ACC112 (cell line): ENCODE results near the gene SLC6A12.

Experiments used
- H2AFZ ChIP-seq: fragments of 200-600 bp; sonication (generic); one replicate; pipeline ENCODE4 v1.6.0; 2017; ENCODE audit warnings: antibody characterized with exemption, low read length; ENCODE audit not compliant: unreplicated experiment
- H3K27ac ChIP-seq: fragments of 200-600 bp; sonication (generic); 2 replicates; pipeline ENCODE4 v1.5.1; 2014; ENCODE audit warnings: low read depth, mild to moderate bottlenecking, antibody characterized with exemption, low read length, moderate library complexity
- H3K27me3 ChIP-seq: fragments of 200-600 bp; sonication (generic); 2 replicates; pipeline ENCODE4 v1.6.1; 2014; ENCODE audit warnings: mild to moderate bottlenecking, antibody characterized with exemption, low read length, moderate library complexity, mixed read lengths; ENCODE audit not compliant: insufficient read depth
- H3K36me3 ChIP-seq: fragments of 200-600 bp; sonication (generic); 2 replicates; pipeline ENCODE4 v1.6.1; 2016; ENCODE audit warnings: mild to moderate bottlenecking, antibody characterized with exemption, low read length, moderate library complexity, mixed read lengths; ENCODE audit not compliant: insufficient read depth
- H3K4me1 ChIP-seq: fragments of 200-600 bp; sonication (generic); one replicate; pipeline ENCODE4 v1.6.1; 2016; ENCODE audit warnings: low read length, mixed read lengths; ENCODE audit not compliant: insufficient read depth, unreplicated experiment, control insufficient read depth
- H3K4me3 ChIP-seq: fragments of 200-600 bp; sonication (generic); 2 replicates; pipeline ENCODE4 v1.5.1; 2014; ENCODE audit warnings: mild to moderate bottlenecking, low read depth, low read length
- H3K79me2 ChIP-seq: fragments of 200-600 bp; sonication (generic); one replicate; pipeline ENCODE4 v1.6.0; 2016; ENCODE audit warnings: low read length; ENCODE audit not compliant: control insufficient read depth, unreplicated experiment, insufficient read depth

SLC6A12 gene

GRCh38 chr12:177336-177979 is 36.5 kb downstream of the SLC6A12 start:
- Histone ChIP-seq H3K79me2 (no peaks in the 10 kb centered on the region), H2AFZ (no peak overlapping the region), H3K36me3 (no peaks in the 10 kb centered on the region), H3K4me1 (peaks cover 42% of the 10 kb centered on the region), H3K27me3 (no peaks in the 10 kb centered on the region), H3K27ac (no peak overlapping the region; the same call in 1 of the 2 replicates), H3K4me3 (no peak overlapping the region)

- Histone ChIP-seq H3K79me2 (no peaks in the 10 kb centered on the region), H2AFZ (no peak overlapping the region), H3K36me3 (no peaks in the 10 kb centered on the region), H3K27ac (peak overlapping the region; percentile 3; the same call in 1 of the 2 replicates), H3K27me3 (no peaks in the 10 kb centered on the region), H3K4me3 (no peak overlapping the region), H3K4me1 (peaks cover 33% of the 10 kb centered on the region)
Measured at GRCh38 chr12:176321-177181, 37.4 kb downstream of the SLC6A12 start.

- no peaks in the 10 kb centered on the region for H3K79me2 ChIP-seq
- peaks cover 31% of the 10 kb centered on the region for H3K4me1 ChIP-seq
- H3K36me3 ChIP-seq = no peaks in the 10 kb centered on the region
- no peak overlapping the region for H3K27ac ChIP-seq
- H3K27me3 ChIP-seq = no peaks in the 10 kb centered on the region
- no peak overlapping the region for H2AFZ ChIP-seq
- no peak overlapping the region for H3K4me3 ChIP-seq
Measured at GRCh38 chr12:175759-176158, 38.2 kb downstream of the SLC6A12 start.

DNA sequence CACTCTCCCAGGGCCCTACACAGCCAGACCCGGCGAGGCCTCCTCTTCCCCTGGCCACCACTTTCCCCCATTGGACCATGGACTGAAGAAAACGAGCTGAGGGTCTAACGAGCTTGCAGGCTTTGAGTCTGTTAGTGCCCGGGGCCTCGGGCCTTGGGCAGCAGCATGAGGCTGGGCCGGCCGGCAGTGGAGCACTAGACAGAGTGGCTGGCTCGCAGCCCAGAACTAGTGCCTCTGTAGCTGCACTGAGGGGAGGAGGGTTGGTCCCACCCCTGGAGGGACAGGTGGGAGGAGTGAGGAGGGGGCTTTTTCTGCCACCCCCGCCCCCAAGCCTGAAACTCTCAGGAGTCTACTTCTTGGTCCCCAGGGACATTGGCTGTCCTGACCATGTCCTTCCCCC is 38.7 kb downstream of the SLC6A12 start:
- H3K4me3 ChIP-seq = no peak overlapping the region
- H2AFZ ChIP-seq = no peak overlapping the region
- H3K79me2 ChIP-seq = no peaks in the 10 kb centered on the region
- H3K27ac ChIP-seq = no peak overlapping the region
- H3K36me3 ChIP-seq = no peaks in the 10 kb centered on the region
- H3K4me1 ChIP-seq = peaks cover 31% of the 10 kb centered on the region
- H3K27me3 ChIP-seq = no peaks in the 10 kb centered on the region

DNA sequence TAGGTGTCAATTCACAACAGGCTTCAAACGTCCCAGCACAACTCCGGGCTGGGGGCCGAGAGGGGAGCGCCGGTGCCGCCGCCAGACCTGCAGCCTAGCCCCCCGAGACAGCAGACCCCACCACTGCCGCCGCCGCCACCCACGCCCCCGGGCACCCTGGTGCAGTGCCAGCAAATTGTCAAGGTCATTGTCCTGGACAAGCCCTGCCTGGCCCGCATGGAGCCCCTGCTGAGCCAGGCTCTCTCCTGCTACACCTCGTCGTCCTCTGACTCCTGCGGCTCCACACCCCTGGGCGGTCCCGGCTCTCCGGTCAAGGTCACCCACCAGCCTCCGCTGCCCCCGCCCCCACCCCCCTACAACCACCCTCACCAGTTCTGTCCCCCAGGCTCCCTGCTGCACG is 39.4 kb downstream of the SLC6A12 start:
- Histone ChIP-seq H3K4me1 (peaks cover 27% of the 10 kb centered on the region), H3K27ac (no peak overlapping the region), H3K27me3 (no peaks in the 10 kb centered on the region), H3K4me3 (no peak overlapping the region), H3K36me3 (no peaks in the 10 kb centered on the region), H2AFZ (no peak overlapping the region), H3K79me2 (no peaks in the 10 kb centered on the region)

DNA sequence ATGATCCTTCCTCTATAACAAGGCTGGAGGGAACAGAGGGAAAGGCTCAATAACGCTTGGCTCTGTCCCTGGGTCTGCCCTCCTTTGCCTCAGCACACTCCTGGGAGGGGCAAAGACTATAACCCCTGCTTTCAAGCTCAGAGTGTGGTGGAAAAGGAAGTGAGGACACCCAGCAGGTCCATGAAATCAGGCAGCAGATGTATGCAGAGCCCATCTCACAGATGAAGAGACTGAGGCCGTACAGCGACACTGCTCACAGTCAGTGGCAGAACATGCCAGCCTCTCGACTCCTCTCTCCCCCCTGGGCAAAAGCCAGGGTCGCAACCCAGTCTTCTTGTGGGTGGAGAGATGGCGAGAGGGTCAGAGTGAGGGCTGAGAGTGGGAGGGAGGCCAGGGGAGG is 39.8 kb downstream of the SLC6A12 start:
- no peak overlapping the region for H3K4me3 ChIP-seq
- H2AFZ ChIP-seq = no peak overlapping the region
- no peaks in the 10 kb centered on the region for H3K79me2 ChIP-seq
- H3K27me3 ChIP-seq = no peaks in the 10 kb centered on the region
- no peak overlapping the region for H3K27ac ChIP-seq
- H3K4me1 ChIP-seq = peaks cover 22% of the 10 kb centered on the region
- no peaks in the 10 kb centered on the region for H3K36me3 ChIP-seq

DNA sequence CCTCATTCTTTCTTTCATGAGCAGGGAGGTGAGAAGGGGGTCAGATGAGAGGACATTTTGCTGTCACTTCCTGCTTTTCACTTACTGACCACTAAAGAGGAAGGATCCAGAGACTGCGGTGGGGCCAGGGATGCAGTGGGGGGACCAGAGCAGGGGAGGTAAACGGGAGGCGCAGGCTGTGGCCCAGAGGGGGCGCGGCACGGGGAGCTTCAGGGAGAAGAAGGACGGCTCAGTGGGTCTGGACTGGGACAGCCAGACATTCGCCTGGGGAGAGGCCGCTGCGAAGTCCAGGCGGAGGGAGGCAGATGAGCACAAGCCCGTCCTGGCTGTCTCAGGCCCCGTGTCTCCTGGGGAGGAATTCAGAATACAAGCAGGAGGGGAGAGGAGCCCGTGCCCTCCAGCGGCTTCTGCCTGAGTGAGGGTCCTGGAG is 41.2 kb downstream of the SLC6A12 start:
- Histone ChIP-seq H3K27ac (no peak overlapping the region), H2AFZ (no peak overlapping the region), H3K79me2 (no peaks in the 10 kb centered on the region), H3K27me3 (no peaks in the 10 kb centered on the region), H3K4me3 (no peak overlapping the region), H3K36me3 (no peaks in the 10 kb centered on the region), H3K4me1 (peaks cover 17% of the 10 kb centered on the region)

DNA sequence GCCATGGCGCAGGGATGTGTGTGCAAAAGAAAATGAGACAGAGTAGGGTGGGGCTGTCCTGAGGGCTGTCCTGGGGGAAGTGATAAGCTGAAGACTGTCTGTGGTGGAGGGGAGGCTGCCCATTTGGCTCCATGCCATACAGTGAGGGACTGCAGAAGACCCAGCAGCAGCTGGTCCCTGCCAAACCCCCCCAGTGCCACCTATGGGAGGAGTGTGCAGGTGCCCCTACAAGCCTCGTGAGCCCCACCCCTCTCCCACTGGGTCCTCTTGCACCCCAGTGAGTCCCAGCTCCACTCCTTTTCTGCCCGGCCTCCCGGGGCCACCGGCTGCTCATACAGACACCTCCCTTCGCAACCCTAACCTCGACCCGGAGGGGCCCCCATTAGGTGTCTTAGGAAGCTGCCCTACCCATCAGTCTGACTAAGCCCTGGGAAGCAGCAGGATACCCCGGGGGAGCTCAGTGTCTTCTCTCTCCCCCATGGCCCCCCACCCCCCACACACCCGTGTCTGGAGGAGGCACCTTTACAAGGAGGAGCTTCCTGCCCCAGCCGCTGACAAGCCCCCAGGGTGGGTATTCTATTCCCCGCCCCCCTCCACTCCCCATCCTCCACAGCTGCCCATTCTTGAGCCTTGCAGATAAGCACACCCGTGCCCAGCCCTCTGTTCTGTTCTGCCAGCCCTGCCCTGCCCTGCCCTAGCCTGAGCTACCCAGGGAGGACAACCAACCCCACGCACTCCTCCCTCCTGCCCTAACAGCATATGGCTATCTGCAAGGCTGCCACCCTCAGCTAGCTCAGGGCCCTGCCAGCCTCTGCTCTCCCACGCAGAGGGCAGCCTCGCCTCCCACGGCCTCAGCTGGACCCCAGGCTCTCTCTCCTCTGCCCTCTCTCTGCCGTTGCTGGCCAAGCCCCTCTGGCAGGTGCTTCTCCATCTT is 41.9 kb downstream of the SLC6A12 start:
- Histone ChIP-seq H3K4me3 (no peak overlapping the region), H3K27me3 (no peaks in the 10 kb centered on the region), H3K27ac (no peak overlapping the region), H3K79me2 (no peaks in the 10 kb centered on the region), H3K4me1 (peaks cover 12% of the 10 kb centered on the region), H2AFZ (no peak overlapping the region), H3K36me3 (no peaks in the 10 kb centered on the region)

GRCh38 chr12:171276-171675 is 42.7 kb downstream of the SLC6A12 start:
- no peaks in the 10 kb centered on the region for H3K27me3 ChIP-seq
- no peaks in the 10 kb centered on the region for H3K36me3 ChIP-seq
- no peak overlapping the region for H3K27ac ChIP-seq
- H3K79me2 ChIP-seq = no peaks in the 10 kb centered on the region
- peaks cover 5% of the 10 kb centered on the region for H3K4me1 ChIP-seq
- no peak overlapping the region for H2AFZ ChIP-seq
- no peak overlapping the region for H3K4me3 ChIP-seq

DNA sequence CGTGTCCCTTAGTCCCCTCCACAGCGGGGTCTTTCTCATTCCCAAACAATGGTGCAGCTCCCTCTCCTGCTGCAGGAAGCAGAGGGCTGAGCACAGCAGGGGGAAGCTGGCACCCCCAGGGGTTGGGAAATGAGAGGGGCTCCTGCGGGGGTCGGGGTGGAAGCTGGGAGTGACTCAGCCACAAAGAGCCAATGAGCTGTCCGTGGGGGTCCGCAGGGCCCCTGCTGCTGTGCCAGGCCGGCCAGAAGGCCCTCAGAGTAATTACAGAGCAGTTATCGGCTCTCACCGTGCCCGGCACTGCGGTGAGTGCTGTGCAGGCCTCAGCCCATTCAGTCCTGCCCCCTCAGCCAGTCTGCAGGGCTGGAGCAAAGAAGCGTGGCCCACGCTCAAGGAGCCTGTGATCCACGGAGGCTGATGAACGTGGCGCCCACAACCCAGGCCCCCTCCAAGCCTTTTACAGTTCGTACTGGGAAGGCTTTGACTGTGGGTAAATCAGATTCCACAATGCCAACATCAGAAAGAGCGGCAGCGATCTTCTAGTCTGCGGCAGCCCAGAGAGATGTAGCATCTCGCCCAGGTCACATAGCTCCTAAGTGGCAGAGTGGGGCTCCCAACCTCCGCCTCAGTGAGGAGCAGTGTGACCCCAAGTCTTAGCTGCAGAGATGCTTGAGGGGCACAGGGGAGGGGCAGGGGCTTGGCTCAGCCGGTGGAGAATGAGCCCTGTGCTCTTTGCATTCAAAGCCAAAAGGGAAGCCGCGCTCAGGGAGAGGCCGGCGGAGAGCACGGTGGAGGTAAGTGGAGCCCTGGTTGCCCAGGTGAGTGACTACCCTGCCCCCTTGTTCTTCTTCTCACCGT is 43.4 kb downstream of the SLC6A12 start:
- no peak overlapping the region for H3K27ac ChIP-seq
- no peaks in the 10 kb centered on the region for H3K36me3 ChIP-seq
- H3K4me1 ChIP-seq = no peaks in the 10 kb centered on the region
- H3K4me3 ChIP-seq = no peak overlapping the region
- no peaks in the 10 kb centered on the region for H3K27me3 ChIP-seq
- H2AFZ ChIP-seq = no peak overlapping the region
- no peaks in the 10 kb centered on the region for H3K79me2 ChIP-seq
